OCI-LY3 (cell line): ENCODE data around the gene ASB6.

Experiments used
- H2AFZ ChIP-seq: fragments of 200-600, 300-600 bp; shearing (Covaris generic); 2 replicates; pipeline ENCODE4 v1.6.0; 2014; ENCODE audit warnings: antibody characterized with exemption, low read depth, low read length
- H3K27ac ChIP-seq: fragments of 200-600, 300-600 bp; sonication (generic); 2 replicates; pipeline ENCODE4 v1.5.1; 2014; ENCODE audit warnings: mild to moderate bottlenecking, low read length, moderate library complexity, mixed read lengths
- H3K27me3 ChIP-seq: fragments of 200-600, 300-600 bp; sonication (generic); 2 replicates; pipeline ENCODE4 v1.6.1; 2014; ENCODE audit warnings: low read depth, low read length, mixed read lengths
- H3K36me3 ChIP-seq: fragments of 200-600, 300-600 bp; sonication (generic); replicated peaks from 2 replicates; pipeline ENCODE3; 2014; ENCODE audit warnings: low read depth, low read length, mixed read lengths
- H3K4me1 ChIP-seq: fragments of 300-600, 200-600 bp; sonication (generic); 2 replicates; pipeline ENCODE4 v1.6.1; 2014; ENCODE audit warnings: low read length, mixed read lengths
- H3K4me2 ChIP-seq: fragments of 200-600, 300-600 bp; sonication (generic); 2 replicates; pipeline ENCODE4 v1.6.1; 2014; ENCODE audit warnings: low read length, mixed read lengths
- H3K4me3 ChIP-seq: fragments of 300-600, 200-600 bp; sonication (generic); 2 replicates; pipeline ENCODE4 v1.5.1; 2014; ENCODE audit warnings: antibody characterized with exemption, mild to moderate bottlenecking, low read length, moderate library complexity
- H3K79me2 ChIP-seq: fragments of 300-600, 200-600 bp; shearing (Covaris generic); 2 replicates; pipeline ENCODE4 v1.6.1; 2014; ENCODE audit warnings: mild to moderate bottlenecking, low read length, mixed read lengths
- H3K9ac ChIP-seq: fragments of 300-600, 200-600 bp; shearing (Covaris generic); 2 replicates; pipeline ENCODE4 v1.6.0; 2014; ENCODE audit warnings: mild to moderate bottlenecking, low read length, moderate library complexity
- H3K9me3 ChIP-seq: fragments of 200-600, 300-600 bp; shearing (Covaris generic); 2 replicates; pipeline ENCODE4 v1.6.1; 2014; ENCODE audit warnings: low read length, mixed read lengths; ENCODE audit not compliant: insufficient read depth
- H4K20me1 ChIP-seq: fragments of 200-600, 300-600 bp; sonication (generic); 2 replicates; pipeline ENCODE4 v1.6.1; 2016; ENCODE audit warnings: low read length, mixed read lengths; ENCODE audit not compliant: insufficient read depth
- EZH2phosphoT487 ChIP-seq: fragments of 200-600 bp; shearing (Covaris generic); IDR thresholded peaks from 2 replicates; pipeline ENCODE4 v1.6.1; 2018; ENCODE audit warnings: antibody characterized with exemption, mixed run types, low read depth
- TF ChIP-seq, protein P1 (sequence below): fragments of 200-600, 300-600 bp; sonication (generic); IDR thresholded peaks from 2 replicates; pipeline ENCODE4 v1.5.1; 2014; ENCODE audit warnings: antibody characterized with exemption, low read length, low read depth

ASB6 gene

DNA sequence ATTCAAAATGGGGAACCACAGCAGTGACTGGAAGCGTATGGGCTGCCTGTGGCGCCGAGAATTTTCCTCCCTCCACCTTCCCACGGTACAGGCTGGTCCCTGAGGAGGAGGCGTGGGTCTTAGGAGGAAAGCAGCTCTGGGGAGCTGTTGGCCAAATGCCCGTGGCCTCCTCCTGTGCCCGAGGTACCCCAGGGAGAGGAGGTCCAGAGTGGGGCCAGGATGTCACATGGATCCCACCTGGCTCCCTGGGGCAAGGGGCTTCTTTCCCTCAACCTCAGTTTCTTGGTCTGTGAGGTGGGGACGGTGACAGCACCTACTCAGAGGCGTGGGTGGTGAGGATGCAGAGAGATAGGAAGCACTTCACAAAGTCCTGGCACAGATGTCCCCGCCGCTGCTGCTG lies 40.0 kb upstream of the ASB6 start:
- H4K20me1 ChIP-seq: no peaks in the 10 kb centered on the region
- H3K9me3 ChIP-seq: no peaks in the 10 kb centered on the region
- no peak overlapping the region for H3K27ac ChIP-seq
- TF ChIP-seq, protein P1, sequence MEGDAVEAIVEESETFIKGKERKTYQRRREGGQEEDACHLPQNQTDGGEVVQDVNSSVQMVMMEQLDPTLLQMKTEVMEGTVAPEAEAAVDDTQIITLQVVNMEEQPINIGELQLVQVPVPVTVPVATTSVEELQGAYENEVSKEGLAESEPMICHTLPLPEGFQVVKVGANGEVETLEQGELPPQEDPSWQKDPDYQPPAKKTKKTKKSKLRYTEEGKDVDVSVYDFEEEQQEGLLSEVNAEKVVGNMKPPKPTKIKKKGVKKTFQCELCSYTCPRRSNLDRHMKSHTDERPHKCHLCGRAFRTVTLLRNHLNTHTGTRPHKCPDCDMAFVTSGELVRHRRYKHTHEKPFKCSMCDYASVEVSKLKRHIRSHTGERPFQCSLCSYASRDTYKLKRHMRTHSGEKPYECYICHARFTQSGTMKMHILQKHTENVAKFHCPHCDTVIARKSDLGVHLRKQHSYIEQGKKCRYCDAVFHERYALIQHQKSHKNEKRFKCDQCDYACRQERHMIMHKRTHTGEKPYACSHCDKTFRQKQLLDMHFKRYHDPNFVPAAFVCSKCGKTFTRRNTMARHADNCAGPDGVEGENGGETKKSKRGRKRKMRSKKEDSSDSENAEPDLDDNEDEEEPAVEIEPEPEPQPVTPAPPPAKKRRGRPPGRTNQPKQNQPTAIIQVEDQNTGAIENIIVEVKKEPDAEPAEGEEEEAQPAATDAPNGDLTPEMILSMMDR: no peak
- no peak for TF ChIP-seq EZH2phosphoT487
- no peaks in the 10 kb centered on the region for H3K27me3 ChIP-seq
- H3K79me2 ChIP-seq: no peaks in the 10 kb centered on the region
- H3K4me1 ChIP-seq: no peaks in the 10 kb centered on the region
- no peak overlapping the region for H3K4me2 ChIP-seq
- H2AFZ ChIP-seq: no peak overlapping the region
- no peak overlapping the region for H3K4me3 ChIP-seq
- H3K9ac ChIP-seq: no peak overlapping the region
- no peaks in the 10 kb centered on the region for H3K36me3 ChIP-seq

DNA sequence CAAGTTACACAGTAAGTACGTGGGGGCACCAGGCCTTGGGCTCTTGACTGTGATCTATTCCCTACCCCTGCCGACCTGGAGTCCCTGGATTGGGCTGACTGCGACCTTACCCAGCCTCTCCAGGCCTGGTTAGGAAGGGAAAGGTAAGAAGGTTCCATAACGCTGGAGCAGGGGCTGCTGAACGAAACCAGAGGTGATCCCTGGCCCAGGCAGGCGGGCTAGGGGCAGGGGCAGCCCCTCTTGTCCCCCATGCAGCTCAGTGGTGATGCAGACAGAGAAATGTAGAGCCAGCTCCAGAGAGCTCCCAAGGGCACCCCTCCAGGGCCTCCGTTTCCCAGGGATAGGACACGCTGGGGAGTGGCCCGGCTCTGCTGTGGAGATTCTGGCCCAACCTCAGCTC lies 37.6 kb upstream of the ASB6 start:
- Histone ChIP-seq H4K20me1 (no peaks in the 10 kb centered on the region), H3K4me3 (no peak overlapping the region), H3K27ac (no peak overlapping the region), H3K9ac (no peak overlapping the region), H2AFZ (no peak overlapping the region), H3K27me3 (no peaks in the 10 kb centered on the region; the same call in 1 of the 2 replicates), H3K36me3 (no peaks in the 10 kb centered on the region), H3K4me2 (no peak overlapping the region), H3K79me2 (no peaks in the 10 kb centered on the region), H3K4me1 (no peaks in the 10 kb centered on the region), H3K9me3 (no peaks in the 10 kb centered on the region)
- TF ChIP-seq EZH2phosphoT487: no peak
- TF ChIP-seq, protein P1: no peak

DNA sequence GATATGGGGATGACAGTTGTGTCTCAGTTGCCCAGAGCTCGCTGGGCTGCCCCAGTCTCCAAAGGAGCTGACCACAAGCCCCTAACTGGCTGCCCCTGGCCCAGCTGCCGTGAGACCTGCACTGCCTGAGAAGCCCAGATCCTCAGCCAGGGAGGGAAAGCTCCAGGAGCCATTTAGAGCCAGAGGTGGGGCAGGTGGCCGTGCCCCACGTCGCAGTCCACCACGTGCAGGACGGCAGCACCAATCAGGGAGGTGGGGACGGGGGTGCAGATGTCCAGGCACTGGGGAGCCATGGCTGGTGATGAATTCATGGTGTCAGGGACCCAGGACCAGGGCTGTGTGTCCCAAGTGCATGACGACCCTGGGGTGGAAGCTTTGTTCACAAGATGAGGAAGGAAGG lies 36.9 kb upstream of the ASB6 start:
- Histone ChIP-seq H3K79me2 (no peaks in the 10 kb centered on the region), H4K20me1 (no peaks in the 10 kb centered on the region), H2AFZ (no peak overlapping the region), H3K9ac (no peak overlapping the region), H3K4me3 (no peak overlapping the region), H3K36me3 (no peaks in the 10 kb centered on the region), H3K27ac (no peak overlapping the region), H3K4me1 (no peaks in the 10 kb centered on the region), H3K4me2 (no peak overlapping the region), H3K9me3 (no peaks in the 10 kb centered on the region), H3K27me3 (no peaks in the 10 kb centered on the region; the same call in 1 of the 2 replicates)
- TF ChIP-seq, protein P1: no peak
- TF ChIP-seq EZH2phosphoT487: no peak

DNA sequence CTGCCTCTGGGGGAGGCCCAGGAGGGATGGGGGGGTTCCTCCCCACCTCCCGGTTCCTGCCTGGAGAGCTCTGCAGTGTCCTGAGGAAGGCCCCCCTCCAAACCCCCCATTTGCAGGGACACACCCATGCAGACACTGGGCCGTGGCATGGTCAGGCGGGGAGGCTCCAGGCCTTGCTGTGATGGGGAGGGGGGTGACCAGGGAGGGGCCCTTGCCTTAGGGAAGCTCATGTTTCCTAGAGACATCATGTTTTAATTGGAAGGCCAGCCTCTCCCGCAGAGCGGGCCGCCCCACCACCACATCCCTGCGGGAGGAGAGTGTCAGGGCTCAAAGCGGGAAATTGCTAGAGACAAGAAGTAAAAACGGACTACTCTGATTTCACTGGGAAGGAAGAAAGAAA lies 35.5 kb upstream of the ASB6 start:
- no peak overlapping the region for H3K9ac ChIP-seq
- H3K36me3 ChIP-seq: no peaks in the 10 kb centered on the region
- no peaks in the 10 kb centered on the region for H4K20me1 ChIP-seq
- no peak overlapping the region for H2AFZ ChIP-seq
- H3K9me3 ChIP-seq: no peaks in the 10 kb centered on the region
- no peaks in the 10 kb centered on the region for H3K4me1 ChIP-seq
- H3K4me3 ChIP-seq: no peak overlapping the region
- no peak for TF ChIP-seq EZH2phosphoT487
- TF ChIP-seq, protein P1: no peak
- no peak overlapping the region for H3K4me2 ChIP-seq
- H3K79me2 ChIP-seq: no peaks in the 10 kb centered on the region
- H3K27ac ChIP-seq: no peak overlapping the region
- H3K27me3 ChIP-seq: no peaks in the 10 kb centered on the region; the same call in 1 of the 2 replicates
